NT2/D1 (cell line): Measurements from ENCODE around the gene MS4A12.

Experiments used
- DNase-seq: peaks from one replicate; pipeline ENCODE4 v3.0.0-alpha.2; 2011; ENCODE audit warnings: low read depth, low spot score
- H3K27me3 ChIP-seq: 2 replicates; pipeline ENCODE4 v1.6.0; 2011; ENCODE audit warnings: mild to moderate bottlenecking; ENCODE audit not compliant: insufficient read length, insufficient read depth
- H3K36me3 ChIP-seq: 2 replicates; pipeline ENCODE4 v1.6.1; 2011; ENCODE audit warnings: mild to moderate bottlenecking, low read length, mixed read lengths; ENCODE audit not compliant: insufficient read depth, insufficient read length
- H3K4me1 ChIP-seq: 2 replicates; pipeline ENCODE4 v1.5.1; 2011; ENCODE audit not compliant: insufficient read depth, insufficient read length
- H3K4me3 ChIP-seq: 2 replicates; pipeline ENCODE4 v1.5.1; 2011; ENCODE audit warnings: low read depth; ENCODE audit not compliant: insufficient read length
- H3K9ac ChIP-seq: 2 replicates; pipeline ENCODE4 v1.6.0; 2011; ENCODE audit warnings: low read depth; ENCODE audit not compliant: insufficient read length
- H3K9me3 ChIP-seq: 2 replicates; pipeline ENCODE4 v1.5.1; 2011; ENCODE audit warnings: mild to moderate bottlenecking, low read length; ENCODE audit not compliant: insufficient read depth
- SUZ12 ChIP-seq: IDR thresholded peaks from 2 replicates; pipeline ENCODE4 v1.6.1; 2011; ENCODE audit not compliant: insufficient read length, insufficient read depth; ENCODE audit errors: extremely low read depth
- YY1 ChIP-seq: IDR thresholded peaks from 2 replicates; pipeline ENCODE4 v1.6.1; 2011; ENCODE audit not compliant: insufficient read length, insufficient read depth
- ZNF274 ChIP-seq: IDR thresholded peaks from 2 replicates; pipeline ENCODE4 v1.6.1; 2011; ENCODE audit warnings: mild to moderate bottlenecking, low read depth, low read length

The MS4A12 gene

GRCh38 chr11:60459345-60459744, 33.2 kb upstream of the MS4A12 start:
- Histone ChIP-seq H3K4me3 (no peak overlapping the region), H3K9me3 (no peaks in the 10 kb centered on the region), H3K36me3 (no peaks in the 10 kb centered on the region), H3K27me3 (no peaks in the 10 kb centered on the region), H3K9ac (no peak overlapping the region), H3K4me1 (no peaks in the 10 kb centered on the region)
- no peak for DNase-seq
- TF ChIP-seq SUZ12 (no peak), YY1 (no peak), ZNF274 (no peak)

- TF ChIP-seq ZNF274 (no peak), SUZ12 (no peak), YY1 (no peak)
- Histone ChIP-seq H3K4me1 (no peaks in the 10 kb centered on the region), H3K9ac (no peak overlapping the region), H3K27me3 (no peaks in the 10 kb centered on the region), H3K9me3 (no peaks in the 10 kb centered on the region), H3K36me3 (no peaks in the 10 kb centered on the region), H3K4me3 (no peak overlapping the region)
- no peak for DNase-seq
Measured at GRCh38 chr11:60468829-60469228, 23.7 kb upstream of the MS4A12 start.

GRCh38 chr11:60469723-60470122, 22.9 kb upstream of the MS4A12 start:
- Histone ChIP-seq H3K27me3 (no peaks in the 10 kb centered on the region), H3K36me3 (no peaks in the 10 kb centered on the region), H3K9me3 (no peaks in the 10 kb centered on the region), H3K9ac (no peak overlapping the region), H3K4me3 (no peak overlapping the region), H3K4me1 (no peaks in the 10 kb centered on the region)
- TF ChIP-seq YY1 (no peak), ZNF274 (no peak), SUZ12 (no peak)
- DNase-seq: no peak

GRCh38 chr11:60477035-60477445, 15.5 kb upstream of the MS4A12 start:
- no peak for DNase-seq
- no peak overlapping the region for H3K4me3 ChIP-seq
- no peaks in the 10 kb centered on the region for H3K4me1 ChIP-seq
- no peaks in the 10 kb centered on the region for H3K36me3 ChIP-seq
- no peaks in the 10 kb centered on the region for H3K9me3 ChIP-seq
- TF ChIP-seq YY1 (no peak), ZNF274 (no peak)
- no peak overlapping the region for H3K9ac ChIP-seq
- H3K27me3 ChIP-seq: no peaks in the 10 kb centered on the region

- no peak for TF ChIP-seq SUZ12
- TF ChIP-seq YY1: no peak
- TF ChIP-seq ZNF274: no peak
- H3K4me1 ChIP-seq: no peaks in the 10 kb centered on the region
- DNase-seq: no peak
- no peaks in the 10 kb centered on the region for H3K36me3 ChIP-seq
- no peaks in the 10 kb centered on the region for H3K9me3 ChIP-seq
- H3K9ac ChIP-seq: no peak overlapping the region
- H3K4me3 ChIP-seq: no peak overlapping the region
- no peaks in the 10 kb centered on the region for H3K27me3 ChIP-seq
Measured at GRCh38 chr11:60482361-60482760, 10.2 kb upstream of the MS4A12 start.

GRCh38 chr11:60485987-60486386, 6.6 kb upstream of the MS4A12 start:
- no peaks in the 10 kb centered on the region for H3K4me1 ChIP-seq
- H3K27me3 ChIP-seq: no peaks in the 10 kb centered on the region
- DNase-seq: peak; percentile 16
- H3K4me3 ChIP-seq: no peak overlapping the region
- H3K9ac ChIP-seq: no peak overlapping the region
- no peaks in the 10 kb centered on the region for H3K9me3 ChIP-seq
- H3K36me3 ChIP-seq: no peaks in the 10 kb centered on the region
- TF ChIP-seq ZNF274: no peak
- TF ChIP-seq SUZ12: no peak
- no peak for TF ChIP-seq YY1

- no peaks in the 10 kb centered on the region for H3K4me1 ChIP-seq
- no peak for TF ChIP-seq ZNF274
Measured at GRCh38 chr11:60493454-60493853, 876 bp downstream of the MS4A12 start.

GRCh38 chr11:60498399-60498798, 5.8 kb downstream of the MS4A12 start:
- H3K36me3 ChIP-seq: no peaks in the 10 kb centered on the region
- no peak overlapping the region for H3K4me3 ChIP-seq
- no peaks in the 10 kb centered on the region for H3K4me1 ChIP-seq
- H3K9me3 ChIP-seq: peaks cover 28% of the 10 kb centered on the region
- no peak overlapping the region for H3K9ac ChIP-seq
- DNase-seq: no peak
- H3K27me3 ChIP-seq: no peaks in the 10 kb centered on the region
- no peak for TF ChIP-seq YY1
- no peak for TF ChIP-seq SUZ12
- TF ChIP-seq ZNF274: no peak

More at GRCh38 chr11:60493454-60493853, 876 bp downstream of the MS4A12 start:
- H3K36me3 ChIP-seq: no peaks in the 10 kb centered on the region
- H3K4me3 ChIP-seq: no peak overlapping the region
- H3K9ac ChIP-seq: no peak overlapping the region
- no peak for DNase-seq
- no peaks in the 10 kb centered on the region for H3K27me3 ChIP-seq
- peaks cover 8% of the 10 kb centered on the region for H3K9me3 ChIP-seq
